H9 (cell line): ENCODE data around the gene CDYL. TPM values are rescaled to one million over a fixed set of nuclear protein-coding genes. Genes with fewer than 3 reads are reported as not detected.

Source experiments
- DNase-seq: peaks from one replicate; pipeline ENCODE4 v3.0.0-alpha.2; 2017
- H2AFZ ChIP-seq: one replicate; pipeline ENCODE4 v1.6.1; 2013; ENCODE audit warnings: mild to moderate bottlenecking, low read length, control low read depth, moderate library complexity
- H2AK5ac ChIP-seq: 2 replicates; pipeline ENCODE4 v1.6.1; 2013; ENCODE audit warnings: low read length, control low read depth, mixed read lengths; ENCODE audit not compliant: insufficient read length
- H2BK120ac ChIP-seq: one replicate; pipeline ENCODE4 v1.6.1; 2013; ENCODE audit warnings: low read depth, mild to moderate bottlenecking, low read length, control low read depth, inconsistent platforms; ENCODE audit not compliant: poor library complexity, severe bottlenecking
- H2BK12ac ChIP-seq: 2 replicates; pipeline ENCODE4 v1.6.1; 2013; ENCODE audit warnings: low read length, control low read depth, mixed read lengths, low read depth; ENCODE audit not compliant: insufficient read length
- H2BK15ac ChIP-seq: 2 replicates; pipeline ENCODE4 v1.6.1; 2013; ENCODE audit warnings: low read depth, low read length, control low read depth
- H2BK20ac ChIP-seq: one replicate; pipeline ENCODE4 v1.6.1; 2013; ENCODE audit warnings: low read depth, mild to moderate bottlenecking, low read length, control low read depth, inconsistent platforms; ENCODE audit not compliant: poor library complexity, severe bottlenecking
- H2BK5ac ChIP-seq: 2 replicates; pipeline ENCODE4 v1.6.1; 2013; ENCODE audit warnings: low read length, control low read depth, mixed read lengths; ENCODE audit not compliant: insufficient read length
- H3K14ac ChIP-seq: 2 replicates; pipeline ENCODE4 v1.6.1; 2013; ENCODE audit warnings: low read length, control low read depth; ENCODE audit not compliant: insufficient read depth
- H3K18ac ChIP-seq: 2 replicates; pipeline ENCODE4 v1.6.1; 2013; ENCODE audit warnings: low read depth, mild to moderate bottlenecking, mixed read lengths, low read length, control low read depth; ENCODE audit not compliant: insufficient read length
- H3K23ac ChIP-seq: 2 replicates; pipeline ENCODE4 v1.6.1; 2013; ENCODE audit warnings: low read length, control low read depth, mixed read lengths, low read depth; ENCODE audit not compliant: insufficient read length
- H3K23me2 ChIP-seq: 2 replicates; pipeline ENCODE4 v1.6.1; 2013; ENCODE audit warnings: low read depth, mild to moderate bottlenecking, mixed read lengths, low read length, control low read depth; ENCODE audit not compliant: insufficient read length, poor library complexity, severe bottlenecking
- H3K27ac ChIP-seq: 2 replicates; pipeline ENCODE4 v1.5.1; 2013; ENCODE audit warnings: low read length, control low read depth, mixed read lengths, low read depth; ENCODE audit not compliant: insufficient read length
- H3K27me3 ChIP-seq: 2 replicates; pipeline ENCODE4 v1.6.1; 2013; ENCODE audit warnings: low read length, control low read depth, inconsistent platforms; ENCODE audit not compliant: insufficient read depth
- H3K4ac ChIP-seq: 2 replicates; pipeline ENCODE4 v1.6.1; 2013; ENCODE audit warnings: low read depth, mild to moderate bottlenecking, control low read depth, inconsistent platforms, low read length, moderate library complexity
- H3K4me1 ChIP-seq: 2 replicates; pipeline ENCODE4 v1.6.1; 2013; ENCODE audit warnings: low read length, control low read depth, inconsistent platforms; ENCODE audit not compliant: insufficient read depth
- H3K4me2 ChIP-seq: 2 replicates; pipeline ENCODE4 v1.6.1; 2013; ENCODE audit warnings: low read length, control low read depth, mixed read lengths; ENCODE audit not compliant: insufficient read length, insufficient read depth
- H3K56ac ChIP-seq: 2 replicates; pipeline ENCODE4 v1.6.1; 2013; ENCODE audit warnings: low read depth, mild to moderate bottlenecking, mixed read lengths, low read length, control low read depth; ENCODE audit not compliant: insufficient read length
- H3K79me1 ChIP-seq: 2 replicates; pipeline ENCODE4 v1.6.1; 2013; ENCODE audit warnings: low read depth, mild to moderate bottlenecking, moderate library complexity, low read length, control low read depth, inconsistent platforms; ENCODE audit not compliant: insufficient read depth, poor library complexity, severe bottlenecking
- H3K79me2 ChIP-seq: 2 replicates; pipeline ENCODE4 v1.6.1; 2013; ENCODE audit warnings: low read length, control low read depth, inconsistent platforms; ENCODE audit not compliant: insufficient read depth
- H3K9ac ChIP-seq: 2 replicates; pipeline ENCODE4 v1.6.1; 2013; ENCODE audit warnings: low read length, control low read depth, mixed read lengths; ENCODE audit not compliant: insufficient read length; ENCODE audit errors: extremely low read depth
- H3K9me3 ChIP-seq: one replicate; pipeline ENCODE4 v1.6.1; 2013; ENCODE audit warnings: low read depth, low read length, inconsistent platforms; ENCODE audit not compliant: control insufficient read depth
- H3T11ph ChIP-seq: one replicate; pipeline ENCODE4 v1.6.1; 2013; ENCODE audit warnings: mild to moderate bottlenecking, low read length, control low read depth, inconsistent platforms
- H4K20me1 ChIP-seq: one replicate; pipeline ENCODE4 v1.6.1; 2013; ENCODE audit not compliant: control insufficient read depth, insufficient read length, insufficient read depth
- H4K5ac ChIP-seq: 2 replicates; pipeline ENCODE4 v1.6.1; 2013; ENCODE audit warnings: low read depth, mild to moderate bottlenecking, mixed read lengths, low read length, control low read depth; ENCODE audit not compliant: insufficient read length
- H4K8ac ChIP-seq: replicated peaks from 2 replicates; pipeline ENCODE4 v1.6.1; 2013; ENCODE audit warnings: low read length, control low read depth, mixed read lengths, low read depth; ENCODE audit not compliant: insufficient read length
- H4K91ac ChIP-seq: 2 replicates; pipeline ENCODE4 v1.6.1; 2013; ENCODE audit warnings: low read depth, mild to moderate bottlenecking, moderate library complexity, mixed read lengths, low read length, control low read depth; ENCODE audit not compliant: insufficient read length
- H3K27ac Mint-ChIP-seq, 3 experiments: 2 replicates in 2 of 3; 3 replicates in 1 of 3; pipeline ENCODE4 v1.8.0; 2020 to 2021; ENCODE audit warnings: mixed read lengths in 3 of 3, mild to moderate bottlenecking in 1 of 3, moderate library complexity in 1 of 3
- H3K27me3 Mint-ChIP-seq: 2 replicates; pipeline ENCODE4 v1.8.0; 2021; ENCODE audit warnings: low read depth, mild to moderate bottlenecking, moderate library complexity, mixed read lengths
- H3K36me3 Mint-ChIP-seq, 3 experiments: 2 replicates in 2 of 3; 3 replicates in 1 of 3; pipeline ENCODE4 v1.8.0; 2020 to 2021; ENCODE audit warnings: low read depth in 3 of 3, mixed read lengths in 3 of 3; ENCODE audit not compliant: insufficient read depth in 1 of 3
- H3K4me1 Mint-ChIP-seq, 2 experiments: 2 replicates each; pipeline ENCODE4 v1.8.0; 2020; ENCODE audit warnings: mixed read lengths in 2 of 2
- H3K4me3 Mint-ChIP-seq, 2 experiments: 2 replicates in 1 of 2; 3 replicates in 1 of 2; pipeline ENCODE4 v1.8.0; 2020 to 2021; ENCODE audit warnings: mild to moderate bottlenecking in 2 of 2, mixed read lengths in 2 of 2, moderate library complexity in 1 of 2
- H3K9me3 Mint-ChIP-seq, 2 experiments: 2 replicates in 1 of 2; 3 replicates in 1 of 2; pipeline ENCODE4 v1.8.0; 2020; ENCODE audit warnings: mild to moderate bottlenecking in 2 of 2, mixed read lengths in 2 of 2, moderate library complexity in 1 of 2
- WGBS: extraction: QIAGEN DNeasy Blood & Tissue Kit; methylation state at CpG from one replicate; pipeline ENCODE4 v1.1.7; 2013; ENCODE audit warnings: missing lambda C conversion rate, low lambda C conversion rate, mixed read lengths; ENCODE audit not compliant: insufficient read length; ENCODE audit errors: extremely low coverage; 5-methylcytosine and 5-hydroxymethylcytosine counted together
- total RNA-seq: library from RNA; stranded (reverse); gene quantifications from 2 replicates; pipeline ENCODE4 v1.2.1, GENCODE V29; 2021
- TF ChIP-seq, protein P1 (sequence below): fragments of 200-600 bp; sonication (generic); conservative IDR thresholded peaks from 3 replicates; pipeline ENCODE4 v1.8.0; 2021; ENCODE audit warnings: antibody characterized with exemption, mild to moderate bottlenecking

The CDYL gene
- total RNA-seq, 1 experiment from 2014 or later = 95.0 TPM

DNA sequence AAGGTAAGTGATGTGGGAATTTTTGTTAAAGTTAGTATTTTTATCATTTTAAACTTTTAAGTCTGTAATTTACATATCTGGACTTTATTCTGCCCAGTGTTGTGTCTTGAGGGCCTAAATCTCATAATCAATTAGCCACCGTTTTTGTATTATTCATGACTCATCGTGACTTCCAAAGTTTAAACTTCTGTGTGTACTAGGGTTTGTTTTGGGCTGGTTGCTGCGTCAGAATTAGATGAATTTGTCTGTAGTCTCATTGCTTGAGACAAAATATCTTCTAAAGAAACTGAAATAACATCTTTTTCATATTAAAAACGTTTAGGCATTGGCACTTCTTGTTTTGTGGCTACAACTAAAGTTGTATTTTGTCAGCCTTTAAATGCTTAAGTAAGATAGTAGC lies 41.3 kb downstream of the CDYL start:
- Histone ChIP-seq H3K79me1 (peaks cover 13% of the 10 kb centered on the region), H3K27ac (no peak overlapping the region), H3K23me2 (no peaks in the 10 kb centered on the region), H2AK5ac (no peak overlapping the region), H3K18ac (no peak overlapping the region), H3K4ac (no peak overlapping the region), H3K79me2 (peaks cover 48% of the 10 kb centered on the region; the same call in 1 of the 2 replicates), H2BK15ac (no peak overlapping the region), H3T11ph (no peak overlapping the region), H2BK20ac (no peak overlapping the region), H3K4me2 (no peak overlapping the region), H3K14ac (no peak overlapping the region), H3K9ac (no peak overlapping the region), H2AFZ (no peak overlapping the region), H3K23ac (no peak overlapping the region), H3K27me3 (no peaks in the 10 kb centered on the region), H3K4me1 (no peaks in the 10 kb centered on the region; the same call in 1 of the 2 replicates), H2BK120ac (no peak overlapping the region), H4K5ac (no peak overlapping the region), H3K56ac (no peak overlapping the region), H2BK12ac (no peak overlapping the region), H4K8ac (no peak overlapping the region), H2BK5ac (no peak overlapping the region), H4K20me1 (no peaks in the 10 kb centered on the region), H3K9me3 (no peaks in the 10 kb centered on the region), H4K91ac (no peak overlapping the region)
- Mint-ChIP-seq H3K27ac (no peak overlapping the region), H3K4me1 (peaks cover 24 to 37% of the 10 kb centered on the region in 2 experiments), H3K36me3 (peaks cover 0 to 6% (median 0%) of the 10 kb centered on the region in 3 experiments; a peak in 3 of 7 replicates), H3K9me3 (no peaks in the 10 kb centered on the region), H3K27me3 (no peaks in the 10 kb centered on the region), H3K4me3 (no peak overlapping the region)
- no CpG with 5 or more reads among the region's 4 CpGs for WGBS
- no peak for DNase-seq
- TF ChIP-seq, protein P1, sequence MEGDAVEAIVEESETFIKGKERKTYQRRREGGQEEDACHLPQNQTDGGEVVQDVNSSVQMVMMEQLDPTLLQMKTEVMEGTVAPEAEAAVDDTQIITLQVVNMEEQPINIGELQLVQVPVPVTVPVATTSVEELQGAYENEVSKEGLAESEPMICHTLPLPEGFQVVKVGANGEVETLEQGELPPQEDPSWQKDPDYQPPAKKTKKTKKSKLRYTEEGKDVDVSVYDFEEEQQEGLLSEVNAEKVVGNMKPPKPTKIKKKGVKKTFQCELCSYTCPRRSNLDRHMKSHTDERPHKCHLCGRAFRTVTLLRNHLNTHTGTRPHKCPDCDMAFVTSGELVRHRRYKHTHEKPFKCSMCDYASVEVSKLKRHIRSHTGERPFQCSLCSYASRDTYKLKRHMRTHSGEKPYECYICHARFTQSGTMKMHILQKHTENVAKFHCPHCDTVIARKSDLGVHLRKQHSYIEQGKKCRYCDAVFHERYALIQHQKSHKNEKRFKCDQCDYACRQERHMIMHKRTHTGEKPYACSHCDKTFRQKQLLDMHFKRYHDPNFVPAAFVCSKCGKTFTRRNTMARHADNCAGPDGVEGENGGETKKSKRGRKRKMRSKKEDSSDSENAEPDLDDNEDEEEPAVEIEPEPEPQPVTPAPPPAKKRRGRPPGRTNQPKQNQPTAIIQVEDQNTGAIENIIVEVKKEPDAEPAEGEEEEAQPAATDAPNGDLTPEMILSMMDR = no peak
